Natural killer cell treated with Interleukin-12 subunit alpha and Interleukin-12 subunit beta and Interleukin-15 and Interleukin-18, amount 100 ng/mL, for 72 hours (primary cell): ENCODE results near the gene REEP1. TPM values are rescaled to one million over a fixed set of nuclear protein-coding genes. Genes with fewer than 3 reads are reported as not detected.

Experiments used
- ATAC-seq, 2 donors: fragments of 150-1000 bp; cut with Tn5 transposase in 1 of 2; sonication (Bioruptor Pico), chemical (Tn5 transposase) in 1 of 2; 2 replicates each; pipeline ENCODE4 v1.10.0; 2021
- DNase-seq: peaks from one replicate; pipeline ENCODE4 v3.0.0; 2022; ENCODE audit warnings: low spot score
- H3K27ac Mint-ChIP-seq, 2 donors: 1 replicate in 1 of 2; 2 replicates in 1 of 2; pipeline ENCODE4 v1.8.0; 2022; ENCODE audit warnings: mixed read lengths in 2 of 2, mild to moderate bottlenecking in 1 of 2, moderate library complexity in 1 of 2
- H3K27me3 Mint-ChIP-seq, 2 donors: 1 replicate in 1 of 2; 2 replicates in 1 of 2; pipeline ENCODE4 v1.8.0; 2022; ENCODE audit warnings: mixed read lengths in 2 of 2
- H3K36me3 Mint-ChIP-seq: one replicate; pipeline ENCODE4 v1.8.0; 2022; ENCODE audit warnings: mixed read lengths
- H3K4me1 Mint-ChIP-seq, 2 donors: 1 replicate in 1 of 2; 2 replicates in 1 of 2; pipeline ENCODE4 v1.8.0; 2022; ENCODE audit warnings: low read depth in 2 of 2, mixed read lengths in 2 of 2, mild to moderate bottlenecking in 1 of 2
- H3K4me3 Mint-ChIP-seq: one replicate; pipeline ENCODE4 v1.8.0; 2022; ENCODE audit warnings: mixed read lengths
- H3K9me3 Mint-ChIP-seq: 2 replicates; pipeline ENCODE4 v1.8.0; 2022; ENCODE audit warnings: mixed read lengths
- total RNA-seq, 2 donors: library from RNA; stranded (reverse); gene quantifications; one replicate each; pipeline ENCODE4 v1.2.3, GENCODE V29; 2022

REEP1 gene
- total RNA-seq, 2 donors from 2014 or later: not detected

DNA sequence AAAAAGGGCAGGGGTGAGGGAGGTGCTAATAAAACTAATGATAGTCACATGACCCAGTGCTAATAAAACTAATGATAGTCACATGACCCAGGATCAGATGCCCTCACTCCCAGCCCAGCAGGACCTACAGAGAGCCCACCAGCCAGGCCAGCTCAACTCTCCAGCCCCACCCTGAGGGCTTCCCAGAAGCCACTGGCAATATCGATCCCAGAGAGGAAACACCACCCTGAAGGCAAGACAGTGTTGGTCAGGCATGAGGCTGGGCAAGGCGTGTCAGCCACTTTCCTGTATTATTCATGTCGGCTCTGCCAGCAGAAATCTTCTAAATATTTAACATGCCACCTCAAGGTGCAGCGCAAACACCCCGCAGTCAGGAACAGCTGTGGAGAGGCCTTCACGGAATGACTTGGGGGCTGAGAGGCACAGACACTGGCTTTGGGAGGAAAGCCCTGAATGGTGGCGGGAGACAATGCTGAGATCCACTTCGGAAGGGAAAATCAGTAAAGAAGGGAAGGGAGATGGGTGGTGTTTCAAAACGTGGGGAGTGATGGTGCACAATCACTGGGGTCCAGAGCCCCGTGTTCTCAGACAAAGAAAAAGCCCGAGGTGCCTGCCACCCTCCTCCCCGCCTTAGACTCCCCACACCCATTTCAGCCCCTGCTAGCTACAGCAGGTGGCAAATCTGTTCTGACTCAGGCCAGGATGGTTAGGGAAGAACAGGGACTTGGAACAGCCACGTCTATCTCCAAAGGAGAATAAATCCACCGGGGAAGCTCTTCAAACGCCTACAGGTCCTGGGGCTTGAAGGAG is 1.4 kb downstream of the REEP1 start:
- H3K27me3 Mint-ChIP-seq: peaks cover 47 to 68% of the 10 kb centered on the region in 2 donors
- no peak for DNase-seq

DNA sequence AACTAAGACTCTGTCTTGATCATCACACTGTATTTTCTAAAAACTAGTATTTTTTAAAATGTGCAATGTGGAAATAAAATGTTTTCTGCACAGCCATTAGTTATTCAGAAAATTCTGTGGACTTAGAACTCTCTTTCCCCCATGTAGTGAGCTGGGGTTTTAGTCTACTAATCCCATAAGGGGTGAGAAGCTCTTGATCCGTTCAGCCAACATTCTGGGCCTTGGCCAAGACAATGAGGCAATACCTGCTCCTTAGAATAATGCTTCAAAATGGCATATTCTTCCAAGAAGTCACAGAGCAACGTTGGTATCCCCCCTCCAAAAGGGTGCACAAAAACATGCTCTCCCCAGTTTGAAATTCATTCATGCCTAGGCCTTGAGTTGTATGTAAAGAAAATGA is 4.0 kb downstream of the REEP1 start:
- peaks cover 38 to 48% of the 10 kb centered on the region in 2 donors for H3K27me3 Mint-ChIP-seq
- no peak overlapping the region for H3K27ac Mint-ChIP-seq
- DNase-seq: no peak
- no peaks in the 10 kb centered on the region for H3K9me3 Mint-ChIP-seq
- H3K4me1 Mint-ChIP-seq: peaks cover 0 to 6% of the 10 kb centered on the region in 2 donors
- no peak for ATAC-seq
- no peak overlapping the region for H3K4me3 Mint-ChIP-seq
- no peaks in the 10 kb centered on the region for H3K36me3 Mint-ChIP-seq

More for the DNA sequence above, 1.4 kb downstream of the REEP1 start:
- Mint-ChIP-seq H3K4me3 (peak overlapping the region; percentile 25), H3K4me1 (peaks cover 0 to 6% of the 10 kb centered on the region in 2 donors), H3K27ac (no peak overlapping the region), H3K9me3 (peaks cover 4% of the 10 kb centered on the region), H3K36me3 (peaks cover 4% of the 10 kb centered on the region)
- no peak for ATAC-seq

DNA sequence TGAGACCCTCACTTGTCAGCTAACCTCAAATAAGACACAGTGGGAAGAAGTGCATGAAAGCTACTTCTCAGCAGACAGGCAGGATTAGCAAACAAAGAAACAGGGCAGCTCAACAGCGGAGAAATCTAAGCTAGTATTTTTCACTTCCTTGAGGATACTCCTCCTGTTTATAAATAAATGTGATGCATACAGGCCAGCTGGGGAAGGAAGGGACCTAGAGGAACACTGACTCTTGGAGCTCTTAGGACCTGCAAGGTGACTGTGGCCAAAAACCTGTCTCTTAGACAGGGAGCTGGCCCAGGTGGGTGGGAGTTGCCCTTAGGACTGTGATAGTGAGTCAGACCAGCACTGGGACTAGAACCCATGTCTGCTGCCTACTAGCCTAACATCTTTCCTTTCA is 4.8 kb downstream of the REEP1 start:
- Mint-ChIP-seq H3K27ac (no peak overlapping the region), H3K36me3 (no peaks in the 10 kb centered on the region), H3K27me3 (peaks cover 34 to 43% of the 10 kb centered on the region in 2 donors), H3K4me3 (no peak overlapping the region), H3K9me3 (no peaks in the 10 kb centered on the region), H3K4me1 (peaks cover 0 to 2% of the 10 kb centered on the region in 2 donors)
- DNase-seq: no peak
- no peak for ATAC-seq

DNA sequence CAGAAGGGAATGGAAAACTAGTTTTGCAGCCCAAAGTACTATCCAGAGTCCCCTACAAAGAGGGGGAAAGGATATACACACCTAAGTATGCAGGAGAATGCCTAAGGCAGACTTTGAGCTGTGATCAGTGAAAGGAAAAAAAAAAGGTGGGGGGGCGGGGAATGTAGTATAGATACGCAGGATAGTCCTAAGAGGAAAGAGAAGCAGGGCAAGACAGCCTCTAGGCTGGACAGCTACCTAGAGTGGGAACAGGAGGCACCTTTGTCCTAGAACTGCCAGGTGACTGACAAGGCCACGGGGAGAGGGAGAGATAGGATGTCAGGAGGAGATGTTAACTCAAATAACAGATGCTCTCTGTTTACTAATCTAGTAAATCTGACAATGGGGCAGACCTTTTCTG is 6.0 kb downstream of the REEP1 start:
- Mint-ChIP-seq H3K4me1 (no peaks in the 10 kb centered on the region), H3K4me3 (no peak overlapping the region), H3K36me3 (no peaks in the 10 kb centered on the region), H3K27me3 (peaks cover 35 to 51% of the 10 kb centered on the region in 2 donors), H3K9me3 (no peaks in the 10 kb centered on the region), H3K27ac (no peak overlapping the region)
- ATAC-seq (no peak), DNase-seq (no peak)

DNA sequence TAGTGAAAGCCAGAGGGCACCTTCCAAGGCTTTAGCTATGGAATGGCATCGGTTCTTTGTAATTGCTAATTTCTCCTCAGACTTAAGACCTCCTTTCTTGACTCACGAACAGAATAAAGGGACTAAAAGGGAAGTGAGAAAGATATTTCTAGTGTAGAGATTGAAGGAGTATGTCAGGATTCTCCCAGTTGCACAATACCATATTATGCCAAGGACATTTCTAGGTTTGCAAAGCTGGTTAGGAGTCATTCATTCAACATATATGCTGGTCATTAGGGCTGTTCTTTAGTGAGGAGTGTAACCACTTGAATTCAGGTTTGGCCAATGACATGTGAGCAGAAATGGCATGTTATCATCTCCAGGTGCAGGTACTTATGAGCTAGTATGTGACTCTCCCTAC is 7.4 kb downstream of the REEP1 start:
- H3K27ac Mint-ChIP-seq: no peak overlapping the region
- no peaks in the 10 kb centered on the region for H3K9me3 Mint-ChIP-seq

DNA sequence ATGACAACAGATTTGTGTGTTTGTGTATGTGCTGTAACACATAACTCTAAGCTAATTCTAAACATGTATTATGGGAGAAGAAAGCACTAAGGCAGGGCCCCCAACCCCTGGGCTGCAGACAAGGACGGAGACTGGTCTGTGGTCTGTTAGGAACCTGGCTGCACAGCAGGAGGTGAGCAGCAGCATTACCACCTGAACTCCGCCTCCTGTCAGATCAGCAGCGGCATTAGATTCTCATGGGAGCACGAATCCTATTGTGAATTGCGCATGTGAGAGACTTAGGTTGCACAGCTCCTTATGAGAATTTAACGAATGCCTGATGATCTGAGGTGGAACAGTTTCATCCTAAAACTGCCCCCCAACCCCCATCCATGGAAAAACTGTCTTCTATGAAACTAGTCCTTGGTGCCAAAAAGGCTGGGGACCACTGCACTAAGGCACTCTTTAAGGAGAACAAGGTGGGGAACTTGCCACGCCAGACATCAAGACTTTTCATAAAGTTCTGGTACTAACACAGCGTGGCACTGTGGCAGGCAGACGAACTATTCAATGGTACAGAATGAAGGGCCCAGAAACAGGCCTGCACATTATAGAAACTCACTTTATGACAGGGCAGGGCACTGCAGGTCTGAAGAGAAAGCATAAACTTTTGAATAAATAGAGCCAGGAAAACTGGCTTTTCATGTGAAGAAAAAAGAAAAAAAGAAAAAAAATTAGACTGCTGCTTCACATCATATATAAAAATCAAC is 14.0 kb downstream of the REEP1 start:
- H3K27ac Mint-ChIP-seq: no peak overlapping the region
- no peak for ATAC-seq
- peaks cover 7 to 22% of the 10 kb centered on the region in 2 donors for H3K27me3 Mint-ChIP-seq
- no peaks in the 10 kb centered on the region for H3K36me3 Mint-ChIP-seq
- H3K4me1 Mint-ChIP-seq: no peaks in the 10 kb centered on the region
- H3K9me3 Mint-ChIP-seq: no peaks in the 10 kb centered on the region
- H3K4me3 Mint-ChIP-seq: no peak overlapping the region
- DNase-seq: no peak

More for the DNA sequence above, 7.4 kb downstream of the REEP1 start:
- Mint-ChIP-seq H3K36me3 (no peaks in the 10 kb centered on the region), H3K27me3 (peaks cover 30 to 41% of the 10 kb centered on the region in 2 donors), H3K4me3 (no peak overlapping the region), H3K4me1 (no peaks in the 10 kb centered on the region)
- DNase-seq (no peak), ATAC-seq (no peak)

DNA sequence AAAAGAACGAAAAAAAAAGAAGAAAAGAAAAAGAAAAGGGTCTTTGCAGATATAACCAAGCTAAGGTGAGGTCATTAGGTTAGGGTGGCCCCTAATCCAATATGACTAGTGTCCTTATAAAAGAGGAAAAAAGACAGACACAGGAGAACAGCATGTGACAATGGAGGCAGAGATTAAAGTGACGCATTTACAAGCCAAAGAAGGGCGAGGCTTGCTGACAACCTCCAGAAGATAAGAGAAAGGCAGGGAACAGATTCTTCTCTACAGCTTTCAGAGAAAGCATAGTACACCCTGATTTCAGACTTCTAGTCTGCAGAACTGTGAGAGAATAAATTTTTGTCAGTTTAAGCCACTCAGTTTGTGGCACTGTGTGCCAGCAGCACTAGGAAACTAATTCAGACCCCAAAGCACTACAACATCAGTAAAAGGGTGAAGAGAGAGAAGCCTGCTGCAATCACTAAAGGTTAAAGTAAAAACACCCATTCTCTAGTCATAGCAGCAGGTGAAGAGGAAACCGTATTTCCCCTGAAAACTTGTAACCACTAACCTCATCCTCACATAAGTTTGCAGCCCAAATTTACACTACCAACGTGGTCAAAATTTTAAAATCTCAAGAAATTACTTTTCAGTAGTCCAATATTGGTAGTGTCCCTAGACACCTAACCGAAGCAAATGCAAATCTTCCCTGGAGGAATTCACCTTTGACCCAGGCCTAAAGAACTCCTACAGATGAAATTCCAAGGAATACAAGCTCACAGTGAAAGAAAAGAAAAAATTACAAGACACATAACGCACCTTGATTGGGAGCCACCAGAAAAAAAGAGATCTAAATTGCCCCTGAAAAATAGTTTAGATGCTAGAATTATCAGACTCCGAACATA is 17.5 kb downstream of the REEP1 start:
- Mint-ChIP-seq H3K27me3 (peaks cover 0 to 11% of the 10 kb centered on the region in 2 donors), H3K4me1 (no peaks in the 10 kb centered on the region), H3K9me3 (no peaks in the 10 kb centered on the region), H3K36me3 (no peaks in the 10 kb centered on the region), H3K4me3 (no peak overlapping the region), H3K27ac (no peak overlapping the region)
- ATAC-seq: no peak
- DNase-seq: no peak

DNA sequence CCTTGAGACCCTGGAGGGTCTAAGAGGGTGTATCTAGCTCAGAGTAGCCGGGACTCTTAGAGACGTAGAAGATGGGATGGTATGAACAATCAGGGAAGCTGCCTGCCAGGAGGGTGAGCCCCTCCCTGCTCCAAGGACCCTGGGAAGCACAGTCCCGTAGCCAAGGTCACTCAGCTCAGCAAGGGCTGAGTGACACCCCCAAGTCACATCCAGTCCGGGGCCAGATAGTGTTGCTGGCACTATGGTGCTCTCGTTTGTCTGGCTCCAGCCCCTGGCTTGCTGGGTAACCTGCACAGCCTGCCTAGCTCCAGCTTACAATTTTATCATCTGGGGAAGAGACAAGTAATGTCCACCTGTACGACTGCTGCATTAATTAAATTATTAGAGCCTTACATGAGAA is 22.3 kb downstream of the REEP1 start:
- ATAC-seq (peak in 1 of 2 donors; percentile 29), DNase-seq (no peak)
- no peaks in the 10 kb centered on the region for H3K9me3 Mint-ChIP-seq
- peaks cover 12 to 16% of the 10 kb centered on the region in 2 donors for H3K27me3 Mint-ChIP-seq
- H3K27ac Mint-ChIP-seq: no peak overlapping the region
- H3K36me3 Mint-ChIP-seq: no peaks in the 10 kb centered on the region
- no peak overlapping the region for H3K4me3 Mint-ChIP-seq
- no peaks in the 10 kb centered on the region for H3K4me1 Mint-ChIP-seq

DNA sequence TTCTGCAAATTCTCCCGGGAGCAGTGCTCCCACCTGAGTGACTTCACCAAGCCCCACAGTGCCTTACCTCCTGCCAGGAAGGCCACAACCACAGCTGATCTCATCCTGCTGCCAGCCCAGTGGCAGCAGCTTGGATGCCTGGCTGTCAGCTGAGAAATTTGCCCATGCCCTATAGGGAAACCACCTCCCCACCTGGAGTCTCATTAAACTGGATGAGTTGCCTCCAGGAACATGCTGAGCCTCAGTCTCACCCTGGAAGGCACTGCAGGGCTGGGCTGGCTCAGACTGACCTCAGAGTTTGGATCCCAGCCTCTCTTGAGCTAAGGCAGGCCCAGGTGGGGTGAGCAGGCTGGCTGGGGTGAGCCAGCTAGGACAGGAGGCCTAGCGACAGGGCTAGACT is 23.3 kb downstream of the REEP1 start:
- peaks cover 12 to 16% of the 10 kb centered on the region in 2 donors for H3K27me3 Mint-ChIP-seq
- H3K4me1 Mint-ChIP-seq: no peaks in the 10 kb centered on the region
- ATAC-seq (no peak), DNase-seq (no peak)
- no peak overlapping the region for H3K4me3 Mint-ChIP-seq
- H3K36me3 Mint-ChIP-seq: no peaks in the 10 kb centered on the region
- no peak overlapping the region for H3K27ac Mint-ChIP-seq
- H3K9me3 Mint-ChIP-seq: no peaks in the 10 kb centered on the region

DNA sequence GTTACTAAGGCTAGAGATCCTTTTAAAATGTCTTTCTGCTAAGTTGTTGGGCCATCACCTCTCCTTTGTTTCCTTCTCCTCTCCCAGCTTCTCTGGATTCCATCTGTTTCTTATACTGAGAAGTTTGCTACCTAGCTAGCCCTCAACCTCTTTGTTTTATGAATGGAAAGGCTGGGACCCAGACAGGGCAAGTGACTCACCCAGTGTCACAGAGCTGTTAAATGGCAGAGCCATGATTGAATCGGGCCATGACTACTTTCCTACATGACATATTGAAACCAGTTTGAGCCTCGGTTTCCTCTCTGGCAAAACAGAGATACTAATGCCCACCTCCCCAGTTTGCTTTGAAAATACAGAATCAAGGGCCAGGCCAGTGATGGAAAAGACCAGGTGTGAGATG is 24.1 kb downstream of the REEP1 start:
- H3K27me3 Mint-ChIP-seq: peaks cover 12 to 16% of the 10 kb centered on the region in 2 donors
- no peak overlapping the region for H3K4me3 Mint-ChIP-seq
- no peaks in the 10 kb centered on the region for H3K9me3 Mint-ChIP-seq
- H3K27ac Mint-ChIP-seq: no peak overlapping the region
- ATAC-seq (no peak), DNase-seq (no peak)
- no peaks in the 10 kb centered on the region for H3K36me3 Mint-ChIP-seq
- no peaks in the 10 kb centered on the region for H3K4me1 Mint-ChIP-seq

DNA sequence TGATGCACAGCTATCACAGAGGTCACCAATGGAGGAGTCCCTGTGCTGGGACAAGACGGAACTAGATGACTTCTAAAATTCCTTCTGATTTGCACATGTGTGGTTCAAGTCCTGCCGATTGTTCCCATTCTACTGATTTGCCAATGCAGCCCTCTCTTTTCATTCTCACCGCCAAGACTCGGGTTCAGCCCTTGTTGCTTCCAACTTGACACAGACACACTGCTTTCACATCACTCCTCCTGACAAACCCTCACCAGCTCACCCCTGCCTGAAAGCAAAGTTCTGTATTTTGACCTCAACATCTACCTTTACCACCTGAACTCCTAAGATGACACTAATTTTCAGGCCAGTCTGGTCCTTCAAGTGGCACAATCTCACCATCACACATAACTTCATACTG is 25.5 kb downstream of the REEP1 start:
- Mint-ChIP-seq H3K4me1 (no peaks in the 10 kb centered on the region), H3K36me3 (no peaks in the 10 kb centered on the region), H3K27me3 (peaks cover 12 to 16% of the 10 kb centered on the region in 2 donors), H3K27ac (no peak overlapping the region), H3K4me3 (no peak overlapping the region), H3K9me3 (no peaks in the 10 kb centered on the region)
- ATAC-seq (no peak), DNase-seq (no peak)

DNA sequence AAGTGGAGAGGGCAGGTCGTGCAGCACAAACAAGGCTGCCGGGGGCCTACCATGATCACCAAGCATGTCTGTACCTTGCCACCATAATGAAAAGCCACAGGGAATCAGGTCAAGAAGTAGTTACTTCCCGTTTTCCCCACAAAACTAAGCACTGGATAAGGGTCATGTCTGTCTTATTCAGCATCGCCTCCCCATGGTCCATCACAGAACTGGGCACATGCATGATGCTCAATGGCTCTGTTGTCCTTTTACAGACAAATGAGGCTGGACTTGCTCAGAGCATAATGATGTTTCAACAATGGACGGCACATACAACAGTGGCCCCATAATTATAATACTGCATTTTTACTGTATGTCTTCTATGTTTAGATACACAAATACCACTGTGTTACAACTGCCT is 27.5 kb downstream of the REEP1 start:
- no peak for ATAC-seq
- H3K36me3 Mint-ChIP-seq: no peaks in the 10 kb centered on the region
- H3K4me3 Mint-ChIP-seq: no peak overlapping the region
- H3K27me3 Mint-ChIP-seq: peaks cover 20 to 30% of the 10 kb centered on the region in 2 donors
- no peak for DNase-seq
- no peak overlapping the region for H3K27ac Mint-ChIP-seq
- no peaks in the 10 kb centered on the region for H3K9me3 Mint-ChIP-seq
- H3K4me1 Mint-ChIP-seq: no peaks in the 10 kb centered on the region

DNA sequence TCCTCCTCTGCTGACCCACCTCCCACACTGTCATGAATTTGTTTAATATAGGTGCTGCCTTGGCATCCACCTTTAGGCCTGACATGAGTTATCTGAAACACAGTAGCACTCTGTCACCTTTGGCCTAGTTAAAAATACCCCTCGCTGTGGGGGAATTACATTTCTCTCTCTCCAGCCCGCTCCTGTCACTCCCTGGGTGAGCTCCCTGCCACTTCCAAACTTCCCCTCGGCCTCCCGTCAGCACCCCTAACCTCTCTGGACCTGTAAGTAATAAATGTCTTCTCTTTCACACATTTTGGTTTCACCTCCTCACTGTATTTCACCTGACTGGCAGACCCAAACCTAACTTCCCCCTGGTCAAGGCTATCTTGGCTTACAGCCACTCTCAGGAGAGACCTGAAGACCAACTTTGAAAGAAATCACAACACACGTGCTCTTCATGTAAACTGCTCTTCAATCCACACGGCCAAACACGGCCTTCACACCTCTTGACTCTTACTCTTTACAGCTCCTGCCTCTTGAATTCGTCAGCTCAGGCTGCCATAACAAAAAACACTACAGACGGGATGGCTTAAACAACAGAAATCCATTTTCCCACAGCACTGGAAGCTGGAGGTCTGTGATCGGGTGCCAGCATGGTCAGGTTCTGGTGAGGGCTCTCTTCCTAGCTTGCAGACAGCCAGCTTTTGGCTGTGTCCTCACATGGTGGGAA is 28.3 kb downstream of the REEP1 start:
- H3K4me1 Mint-ChIP-seq: no peaks in the 10 kb centered on the region
- H3K27me3 Mint-ChIP-seq: peaks cover 23 to 31% of the 10 kb centered on the region in 2 donors
- no peak for DNase-seq
- no peak for ATAC-seq
- H3K27ac Mint-ChIP-seq: no peak overlapping the region
- H3K4me3 Mint-ChIP-seq: no peak overlapping the region
- H3K36me3 Mint-ChIP-seq: no peaks in the 10 kb centered on the region
- H3K9me3 Mint-ChIP-seq: no peaks in the 10 kb centered on the region
